Peyer's patch (tissue), 4 donors: ENCODE results near the gene DST.

Source experiments
- POLR2A ChIP-seq, 2 donors: fragments of 450-650 bp; IDR thresholded peaks; one replicate each; pipeline ENCODE4 v1.5.1; 2017; ENCODE audit warnings: antibody characterized with exemption in 2 of 2, mild to moderate bottlenecking in 2 of 2, moderate library complexity in 2 of 2
- TF ChIP-seq, protein P1 (sequence below), 6 experiments: fragments of 450-650 bp in 4 of 6; fragments of 200-600 bp in 2 of 6; sonication (generic) in 1 of 6; IDR thresholded peaks; one replicate each; pipeline ENCODE4 v1.5.1; 2017 to 2019; ENCODE audit warnings: antibody characterized with exemption in 6 of 6, mild to moderate bottlenecking in 3 of 6, moderate library complexity in 1 of 6

- TF ChIP-seq, protein P1, sequence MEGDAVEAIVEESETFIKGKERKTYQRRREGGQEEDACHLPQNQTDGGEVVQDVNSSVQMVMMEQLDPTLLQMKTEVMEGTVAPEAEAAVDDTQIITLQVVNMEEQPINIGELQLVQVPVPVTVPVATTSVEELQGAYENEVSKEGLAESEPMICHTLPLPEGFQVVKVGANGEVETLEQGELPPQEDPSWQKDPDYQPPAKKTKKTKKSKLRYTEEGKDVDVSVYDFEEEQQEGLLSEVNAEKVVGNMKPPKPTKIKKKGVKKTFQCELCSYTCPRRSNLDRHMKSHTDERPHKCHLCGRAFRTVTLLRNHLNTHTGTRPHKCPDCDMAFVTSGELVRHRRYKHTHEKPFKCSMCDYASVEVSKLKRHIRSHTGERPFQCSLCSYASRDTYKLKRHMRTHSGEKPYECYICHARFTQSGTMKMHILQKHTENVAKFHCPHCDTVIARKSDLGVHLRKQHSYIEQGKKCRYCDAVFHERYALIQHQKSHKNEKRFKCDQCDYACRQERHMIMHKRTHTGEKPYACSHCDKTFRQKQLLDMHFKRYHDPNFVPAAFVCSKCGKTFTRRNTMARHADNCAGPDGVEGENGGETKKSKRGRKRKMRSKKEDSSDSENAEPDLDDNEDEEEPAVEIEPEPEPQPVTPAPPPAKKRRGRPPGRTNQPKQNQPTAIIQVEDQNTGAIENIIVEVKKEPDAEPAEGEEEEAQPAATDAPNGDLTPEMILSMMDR (IDR thresholded peaks at IDR 0.05): no peak
- no peak for TF ChIP-seq POLR2A (IDR thresholded peaks at IDR 0.05)
These were observed 166.8 kb downstream of the DST start for GRCh38 chr6:56475736-56476457.
